SU-DHL-6 (cell line): ENCODE results near the gene TTC3.

Experiments used
- EZH2phosphoT487 ChIP-seq: fragments of 200-600 bp; sonication (generic), shearing (Covaris generic); conservative IDR thresholded peaks from 2 replicates; pipeline ENCODE4 v1.6.1; 2018; ENCODE audit warnings: mild to moderate bottlenecking, antibody characterized with exemption, low read length, moderate library complexity, mixed read lengths
- TF ChIP-seq, protein P1 (sequence below): fragments of 200-600 bp; sonication (generic); IDR thresholded peaks from one replicate; pipeline ENCODE4 v1.5.1; 2017; ENCODE audit warnings: antibody characterized with exemption, mild to moderate bottlenecking, low read length, moderate library complexity; ENCODE audit not compliant: insufficient read depth, poor library complexity, severe bottlenecking

DNA sequence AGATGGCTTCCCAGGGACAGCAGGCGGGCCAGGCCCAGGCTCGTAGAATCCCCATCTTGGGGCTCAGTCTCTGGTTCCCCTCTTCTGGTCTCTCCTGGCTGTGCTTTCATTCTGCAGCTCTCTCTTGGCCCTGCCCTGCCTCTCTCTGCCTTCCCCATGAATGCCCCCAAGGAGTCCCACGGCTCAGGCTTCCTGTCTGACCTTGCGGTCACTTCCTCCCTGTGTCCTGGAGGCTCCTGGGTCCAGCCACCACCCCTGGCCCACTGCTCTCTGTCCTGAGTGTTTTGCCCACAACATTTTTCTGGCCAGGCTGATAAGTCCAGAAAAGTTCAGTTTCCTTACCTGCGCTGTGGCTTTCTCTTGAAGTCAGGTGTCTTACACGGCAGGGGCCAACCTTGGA is 29.2 kb upstream of the TTC3 start:
- TF ChIP-seq EZH2phosphoT487: no peak
- TF ChIP-seq, protein P1, sequence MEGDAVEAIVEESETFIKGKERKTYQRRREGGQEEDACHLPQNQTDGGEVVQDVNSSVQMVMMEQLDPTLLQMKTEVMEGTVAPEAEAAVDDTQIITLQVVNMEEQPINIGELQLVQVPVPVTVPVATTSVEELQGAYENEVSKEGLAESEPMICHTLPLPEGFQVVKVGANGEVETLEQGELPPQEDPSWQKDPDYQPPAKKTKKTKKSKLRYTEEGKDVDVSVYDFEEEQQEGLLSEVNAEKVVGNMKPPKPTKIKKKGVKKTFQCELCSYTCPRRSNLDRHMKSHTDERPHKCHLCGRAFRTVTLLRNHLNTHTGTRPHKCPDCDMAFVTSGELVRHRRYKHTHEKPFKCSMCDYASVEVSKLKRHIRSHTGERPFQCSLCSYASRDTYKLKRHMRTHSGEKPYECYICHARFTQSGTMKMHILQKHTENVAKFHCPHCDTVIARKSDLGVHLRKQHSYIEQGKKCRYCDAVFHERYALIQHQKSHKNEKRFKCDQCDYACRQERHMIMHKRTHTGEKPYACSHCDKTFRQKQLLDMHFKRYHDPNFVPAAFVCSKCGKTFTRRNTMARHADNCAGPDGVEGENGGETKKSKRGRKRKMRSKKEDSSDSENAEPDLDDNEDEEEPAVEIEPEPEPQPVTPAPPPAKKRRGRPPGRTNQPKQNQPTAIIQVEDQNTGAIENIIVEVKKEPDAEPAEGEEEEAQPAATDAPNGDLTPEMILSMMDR: no peak
